ENCODE measurements around the gene EPB41.

The EPB41 gene

GRCh38 chr1:29011775-29012174, 97.4 kb downstream of the EPB41 start:
- TF ChIP-seq TAF1 (IDR thresholded peaks at IDR 0.05; ENCODE audit: borderline replicate concordance, insufficient read depth, low read length) (no peak), FOXP2 (optimal IDR thresholded peaks at IDR 0.05; ENCODE audit: borderline replicate concordance, extremely low read depth, extremely low read length, insufficient read depth) (no peak), POLR2AphosphoS5 (IDR thresholded peaks at IDR 0.05; ENCODE audit: low read depth, low read length) (no peak), REST (IDR thresholded peaks at IDR 0.05; ENCODE audit: insufficient read depth in 1 of 2, low read depth in 2 of 2, low read length in 2 of 2) (no peak), SIN3A (IDR thresholded peaks at IDR 0.05; ENCODE audit: borderline replicate concordance, insufficient read depth, low read length) (no peak)

- TF ChIP-seq REST (IDR thresholded peaks at IDR 0.05; ENCODE audit: insufficient read depth in 1 of 2, low read depth in 2 of 2, low read length in 2 of 2) (no peak), SIN3A (IDR thresholded peaks at IDR 0.05; ENCODE audit: borderline replicate concordance, insufficient read depth, low read length) (no peak), FOXP2 (optimal IDR thresholded peaks at IDR 0.05; ENCODE audit: borderline replicate concordance, extremely low read depth, extremely low read length, insufficient read depth) (no peak), TAF1 (IDR thresholded peaks at IDR 0.05; ENCODE audit: borderline replicate concordance, insufficient read depth, low read length) (no peak), POLR2AphosphoS5 (IDR thresholded peaks at IDR 0.05; ENCODE audit: low read depth, low read length) (no peak)
These were observed 102.9 kb downstream of the EPB41 start for GRCh38 chr1:29017235-29017634.

GRCh38 chr1:29017975-29018712, 103.8 kb downstream of the EPB41 start:
- TF ChIP-seq FOXP2 (optimal IDR thresholded peaks at IDR 0.05; ENCODE audit: borderline replicate concordance, extremely low read depth, extremely low read length, insufficient read depth) (no peak), REST (IDR thresholded peaks at IDR 0.05; ENCODE audit: insufficient read depth in 1 of 2, low read depth in 2 of 2, low read length in 2 of 2) (no peak), SIN3A (IDR thresholded peaks at IDR 0.05; ENCODE audit: borderline replicate concordance, insufficient read depth, low read length) (no peak), POLR2AphosphoS5 (IDR thresholded peaks at IDR 0.05; ENCODE audit: low read depth, low read length) (no peak), TAF1 (IDR thresholded peaks at IDR 0.05; ENCODE audit: borderline replicate concordance, insufficient read depth, low read length) (no peak)

- TF ChIP-seq FOXP2 (optimal IDR thresholded peaks at IDR 0.05; ENCODE audit: borderline replicate concordance, extremely low read depth, extremely low read length, insufficient read depth) (no peak), TAF1 (IDR thresholded peaks at IDR 0.05; ENCODE audit: borderline replicate concordance, insufficient read depth, low read length) (no peak)
These were observed 108.3 kb downstream of the EPB41 start for GRCh38 chr1:29022620-29023019.

GRCh38 chr1:29029667-29030066, 115.3 kb downstream of the EPB41 start:
- TF ChIP-seq POLR2AphosphoS5 (IDR thresholded peaks at IDR 0.05; ENCODE audit: low read depth, low read length), result no peak
- TF ChIP-seq TAF1 (IDR thresholded peaks at IDR 0.05; ENCODE audit: borderline replicate concordance, insufficient read depth, low read length), result no peak
- TF ChIP-seq REST (IDR thresholded peaks at IDR 0.05; ENCODE audit: insufficient read depth in 1 of 2, low read depth in 2 of 2, low read length in 2 of 2), result no peak
- no peak for TF ChIP-seq SIN3A (IDR thresholded peaks at IDR 0.05; ENCODE audit: borderline replicate concordance, insufficient read depth, low read length)
- no peak for TF ChIP-seq FOXP2 (optimal IDR thresholded peaks at IDR 0.05; ENCODE audit: borderline replicate concordance, extremely low read depth, extremely low read length, insufficient read depth)
